Stimulated activated CD4-positive, alpha-beta T cell treated with anti-CD3 and anti-CD28 coated beads, Interleukin-12 subunit alpha, Interleukin-12 subunit beta, amount 100 ng/mL, for 4 hours (primary cell): ENCODE results near the gene TMEM179.

Experiments
- DNase-seq: peaks from one replicate; pipeline ENCODE4 v3.0.0-alpha.2; 2020

TMEM179 gene

GRCh38 chr14:104541905-104542465 lies 62.6 kb downstream of the TMEM179 start:
- DNase-seq: no peak
